HUES6 (cell line): ENCODE measurements around the gene DAB1.

ENCODE experiments used
- H3K27ac ChIP-seq: 2 replicates; pipeline ENCODE4 v1.7.0; 2013; ENCODE audit warnings: low read depth, mild to moderate bottlenecking, low read length, inconsistent platforms
- H3K27me3 ChIP-seq: 2 replicates; pipeline ENCODE4 v1.6.1; 2013; ENCODE audit warnings: low read length; ENCODE audit not compliant: control insufficient read depth, insufficient read depth
- H3K36me3 ChIP-seq: 2 replicates; pipeline ENCODE4 v1.6.1; 2013; ENCODE audit warnings: low read length; ENCODE audit not compliant: control insufficient read depth, insufficient read depth
- H3K4me1 ChIP-seq: 2 replicates; pipeline ENCODE4 v1.6.1; 2013; ENCODE audit warnings: low read length; ENCODE audit not compliant: control insufficient read depth, insufficient read depth
- H3K4me3 ChIP-seq: 2 replicates; pipeline ENCODE4 v1.5.1; 2013; ENCODE audit warnings: low read depth, low read length
- H3K9ac ChIP-seq: one replicate; pipeline ENCODE4 v1.6.1; 2013; ENCODE audit warnings: mild to moderate bottlenecking, low read length
- H3K9me3 ChIP-seq: 2 replicates; pipeline ENCODE4 v1.6.1; 2013; ENCODE audit warnings: low read depth, low read length; ENCODE audit not compliant: control insufficient read depth, insufficient read depth

Gene DAB1

GRCh38 chr1:57007948-57008347 is 415.9 kb downstream of the DAB1 start:
- H3K4me1 ChIP-seq: no peaks in the 10 kb centered on the region
- H3K27ac ChIP-seq: no peak overlapping the region
- no peaks in the 10 kb centered on the region for H3K9me3 ChIP-seq
- H3K9ac ChIP-seq: no peak overlapping the region
- H3K27me3 ChIP-seq: no peaks in the 10 kb centered on the region
- 0 out of 2 replicates have a peak, but pooled peaks cover 3% of the 10 kb centered on the region for H3K36me3 ChIP-seq
- H3K4me3 ChIP-seq: no peak overlapping the region

- H3K36me3 ChIP-seq: 0 out of 2 replicates have a peak, but pooled peaks cover 3% of the 10 kb centered on the region
- H3K9ac ChIP-seq: no peak overlapping the region
- no peak overlapping the region for H3K4me3 ChIP-seq
- no peaks in the 10 kb centered on the region for H3K9me3 ChIP-seq
- no peaks in the 10 kb centered on the region for H3K27me3 ChIP-seq
- H3K4me1 ChIP-seq: no peaks in the 10 kb centered on the region
- H3K27ac ChIP-seq: no peak overlapping the region
Measured at GRCh38 chr1:57007472-57007871, 416.4 kb downstream of the DAB1 start.

- Histone ChIP-seq H3K9ac (no peak overlapping the region), H3K4me3 (no peak overlapping the region), H3K4me1 (no peaks in the 10 kb centered on the region), H3K27me3 (no peaks in the 10 kb centered on the region), H3K9me3 (no peaks in the 10 kb centered on the region), H3K27ac (no peak overlapping the region), H3K36me3 (no peaks in the 10 kb centered on the region)
Measured at GRCh38 chr1:57003398-57004139, 420.3 kb downstream of the DAB1 start.

GRCh38 chr1:56995414-56996100 is 428.3 kb downstream of the DAB1 start:
- Histone ChIP-seq H3K27ac (no peak overlapping the region), H3K27me3 (no peaks in the 10 kb centered on the region), H3K4me3 (no peak overlapping the region), H3K36me3 (no peaks in the 10 kb centered on the region), H3K9me3 (no peaks in the 10 kb centered on the region), H3K9ac (no peak overlapping the region), H3K4me1 (peaks cover 20% of the 10 kb centered on the region)

GRCh38 chr1:56993475-56993874 is 430.4 kb downstream of the DAB1 start:
- peaks cover 20% of the 10 kb centered on the region for H3K4me1 ChIP-seq
- no peaks in the 10 kb centered on the region for H3K9me3 ChIP-seq
- H3K4me3 ChIP-seq: no peak overlapping the region
- H3K36me3 ChIP-seq: no peaks in the 10 kb centered on the region
- H3K27ac ChIP-seq: no peak overlapping the region
- H3K27me3 ChIP-seq: no peaks in the 10 kb centered on the region
- H3K9ac ChIP-seq: no peak overlapping the region

- no peak overlapping the region for H3K9ac ChIP-seq
- no peaks in the 10 kb centered on the region for H3K27me3 ChIP-seq
- no peak overlapping the region for H3K27ac ChIP-seq
- no peaks in the 10 kb centered on the region for H3K9me3 ChIP-seq
- no peaks in the 10 kb centered on the region for H3K36me3 ChIP-seq
- H3K4me3 ChIP-seq: no peak overlapping the region
- H3K4me1 ChIP-seq: peaks cover 20% of the 10 kb centered on the region
Measured at GRCh38 chr1:56992318-56993125, 431.3 kb downstream of the DAB1 start.

GRCh38 chr1:56991576-56991975 is 432.3 kb downstream of the DAB1 start:
- Histone ChIP-seq H3K36me3 (no peaks in the 10 kb centered on the region), H3K9me3 (no peaks in the 10 kb centered on the region), H3K4me3 (no peak overlapping the region), H3K27me3 (no peaks in the 10 kb centered on the region), H3K9ac (no peak overlapping the region), H3K4me1 (peaks cover 20% of the 10 kb centered on the region), H3K27ac (no peak overlapping the region)

GRCh38 chr1:56986397-56986796 is 437.5 kb downstream of the DAB1 start:
- H3K9me3 ChIP-seq: no peaks in the 10 kb centered on the region
- H3K4me1 ChIP-seq: no peaks in the 10 kb centered on the region
- no peaks in the 10 kb centered on the region for H3K36me3 ChIP-seq
- H3K9ac ChIP-seq: no peak overlapping the region
- H3K27ac ChIP-seq: no peak overlapping the region
- H3K4me3 ChIP-seq: no peak overlapping the region
- H3K27me3 ChIP-seq: no peaks in the 10 kb centered on the region

- H3K9me3 ChIP-seq: no peaks in the 10 kb centered on the region
- H3K9ac ChIP-seq: no peak overlapping the region
- no peaks in the 10 kb centered on the region for H3K27me3 ChIP-seq
- no peak overlapping the region for H3K4me3 ChIP-seq
- H3K27ac ChIP-seq: no peak overlapping the region
- no peaks in the 10 kb centered on the region for H3K4me1 ChIP-seq
- no peaks in the 10 kb centered on the region for H3K36me3 ChIP-seq
Measured at GRCh38 chr1:56985857-56986256, 438.0 kb downstream of the DAB1 start.

- Histone ChIP-seq H3K9ac (no peak overlapping the region), H3K36me3 (no peaks in the 10 kb centered on the region), H3K27me3 (no peaks in the 10 kb centered on the region), H3K4me1 (no peaks in the 10 kb centered on the region), H3K4me3 (no peak overlapping the region), H3K27ac (no peak overlapping the region), H3K9me3 (no peaks in the 10 kb centered on the region)
Measured at GRCh38 chr1:56983484-56983883, 440.4 kb downstream of the DAB1 start.
